HG03097 (cell line): ENCODE data around the gene TRIM33.
A peak's percentile ranks its signal among the peaks of the same experiment; 100 is the strongest.
"Not testable (repeated sequence)": the region's sequence is repeated elsewhere in the genome, so short reads cannot be mapped to it uniquely, and the experiment has no call there.

ENCODE experiments used
- ATAC-seq: cut with Tn5 transposase; IDR thresholded peaks from one replicate; pipeline ENCODE4 v1.9.1; 2021; ENCODE audit not compliant: unreplicated experiment, low FRiP score

TRIM33 gene

GRCh38 chr1:114512595-114513280, 1.7 kb upstream of the TRIM33 start:
- ATAC-seq: no peak

- ATAC-seq: peak; percentile 41
These were observed 550 bp downstream of the TRIM33 start for GRCh38 chr1:114510274-114511031.

- ATAC-seq: peak; percentile 1
These were observed 1.3 kb downstream of the TRIM33 start for GRCh38 chr1:114509596-114510273.

GRCh38 chr1:114508386-114508898, 2.6 kb downstream of the TRIM33 start:
- ATAC-seq: no peak

DNA sequence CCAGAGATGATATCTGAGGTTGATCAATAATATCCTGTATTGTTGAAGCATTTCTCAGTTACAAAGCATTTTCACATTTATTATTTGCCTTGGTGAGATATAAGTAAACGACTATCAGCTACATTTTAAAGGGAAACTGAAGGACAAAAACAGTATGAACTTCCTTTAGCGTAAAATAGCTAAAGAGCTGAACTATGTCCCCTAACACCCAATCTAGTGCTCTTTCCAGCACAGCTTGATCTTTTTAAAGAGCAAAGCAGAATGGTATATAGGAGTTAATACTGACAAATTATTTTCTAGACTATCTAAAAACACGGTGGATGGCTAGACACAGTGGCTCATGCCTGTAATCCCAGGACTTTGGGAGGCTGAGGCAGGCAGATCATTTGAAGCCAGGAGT, 3.5 kb downstream of the TRIM33 start:
- ATAC-seq: no peak

GRCh38 chr1:114505148-114505561, 5.8 kb downstream of the TRIM33 start:
- no peak for ATAC-seq

GRCh38 chr1:114503916-114504422, 7.0 kb downstream of the TRIM33 start:
- no peak for ATAC-seq

DNA sequence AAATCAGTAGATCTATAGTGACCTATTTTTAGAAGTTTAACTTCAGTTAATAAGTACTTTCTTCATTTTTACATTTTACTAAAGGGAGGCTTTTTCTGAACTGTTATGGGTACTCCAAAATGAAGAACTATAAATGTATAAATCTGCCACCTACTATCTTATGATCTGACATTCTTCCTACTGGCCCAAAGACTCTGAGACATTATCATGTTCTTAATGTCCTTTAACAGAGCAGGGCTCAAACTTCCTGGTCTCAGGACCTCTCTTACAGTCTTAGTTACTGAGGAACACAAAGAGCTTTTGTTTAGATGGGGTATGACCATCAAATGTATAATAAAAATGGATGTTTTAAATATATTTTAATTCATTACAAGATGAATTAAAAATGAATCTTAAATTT, 8.9 kb downstream of the TRIM33 start:
- ATAC-seq: no peak

GRCh38 chr1:114499478-114499877, 11.5 kb downstream of the TRIM33 start:
- no peak for ATAC-seq

DNA sequence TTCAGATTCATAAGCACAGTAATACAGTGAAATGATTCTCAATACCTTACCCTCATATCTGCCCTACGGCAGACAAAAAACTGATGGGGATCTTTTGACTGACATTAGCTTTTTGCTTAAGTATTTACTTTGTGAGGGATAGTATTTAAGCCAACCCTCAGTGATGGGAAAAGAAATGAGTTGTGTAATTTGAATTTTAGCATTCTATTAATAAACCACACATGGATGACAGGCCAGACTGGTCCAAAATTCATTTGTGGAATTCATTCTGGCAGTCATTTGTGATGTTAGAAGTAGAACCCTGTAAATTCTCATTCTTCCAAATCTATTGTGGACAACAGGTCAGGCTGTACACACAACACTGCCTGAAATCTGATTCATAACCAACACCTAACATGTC, 14.9 kb downstream of the TRIM33 start:
- ATAC-seq: no peak

DNA sequence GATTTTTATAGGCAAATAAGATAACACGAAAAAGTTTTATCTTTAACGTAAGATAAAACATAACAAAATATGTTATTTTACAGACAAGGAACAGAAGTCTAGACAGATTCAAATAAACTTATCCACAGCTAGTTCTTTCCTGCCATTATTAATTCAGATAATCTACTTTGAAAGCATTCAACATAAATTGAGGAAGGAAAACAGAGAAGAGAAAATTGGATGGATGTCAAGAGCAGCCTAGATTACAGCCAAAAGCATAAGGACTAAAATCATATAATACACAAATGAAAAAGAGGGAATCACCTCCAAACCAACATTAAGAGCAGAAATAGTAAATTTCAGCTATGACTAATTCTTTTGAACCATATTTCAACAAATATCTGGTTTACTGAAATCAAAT, 15.5 kb downstream of the TRIM33 start:
- no peak for ATAC-seq

- ATAC-seq: no peak
These were observed 18.0 kb downstream of the TRIM33 start for GRCh38 chr1:114492978-114493377.

GRCh38 chr1:114490274-114490693, 20.7 kb downstream of the TRIM33 start:
- ATAC-seq: no peak

- no peak for ATAC-seq
These were observed 22.3 kb downstream of the TRIM33 start for GRCh38 chr1:114488739-114489138.

DNA sequence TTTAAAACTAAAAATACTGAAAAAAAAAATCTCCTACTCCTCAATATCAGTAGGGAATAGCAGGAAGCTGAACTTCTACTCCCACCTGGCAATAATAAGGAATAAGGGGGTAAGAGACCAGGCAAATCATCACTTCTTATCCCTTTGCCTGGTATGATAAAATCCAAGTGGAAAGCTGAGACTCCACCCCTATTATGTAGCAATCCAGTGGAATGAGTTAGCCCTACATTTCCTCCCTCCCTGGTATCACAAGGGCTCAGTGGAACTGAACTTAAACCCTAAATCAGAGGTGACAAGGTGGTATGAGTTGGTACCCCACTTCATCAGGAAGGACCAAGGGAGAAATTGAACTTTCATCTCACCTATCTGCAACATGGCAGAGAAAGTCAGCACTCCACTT, 25.7 kb downstream of the TRIM33 start:
- no peak for ATAC-seq

- peak; percentile 74 for ATAC-seq
These were observed 28.4 kb downstream of the TRIM33 start for GRCh38 chr1:114482585-114482984.

DNA sequence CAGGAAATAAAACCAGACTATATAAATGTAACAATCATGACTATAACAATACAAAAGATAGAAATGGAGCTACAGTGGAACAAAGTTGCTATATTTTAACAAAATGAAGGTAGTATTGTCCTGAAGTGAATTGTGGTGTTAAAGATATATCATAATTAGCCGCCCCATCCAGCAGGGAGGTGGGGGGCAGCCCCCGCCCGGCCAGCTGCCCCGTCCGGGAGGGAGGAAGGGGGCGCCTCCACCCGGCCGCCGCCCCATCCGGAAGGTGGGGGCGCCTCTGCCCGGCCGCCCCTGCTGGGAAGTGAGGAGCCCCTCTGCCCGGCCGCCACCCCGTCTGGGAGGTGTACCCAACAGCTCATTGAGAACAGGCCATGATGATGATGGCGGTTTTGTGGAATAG, 31.4 kb downstream of the TRIM33 start:
- ATAC-seq: not testable (repeated sequence)

DNA sequence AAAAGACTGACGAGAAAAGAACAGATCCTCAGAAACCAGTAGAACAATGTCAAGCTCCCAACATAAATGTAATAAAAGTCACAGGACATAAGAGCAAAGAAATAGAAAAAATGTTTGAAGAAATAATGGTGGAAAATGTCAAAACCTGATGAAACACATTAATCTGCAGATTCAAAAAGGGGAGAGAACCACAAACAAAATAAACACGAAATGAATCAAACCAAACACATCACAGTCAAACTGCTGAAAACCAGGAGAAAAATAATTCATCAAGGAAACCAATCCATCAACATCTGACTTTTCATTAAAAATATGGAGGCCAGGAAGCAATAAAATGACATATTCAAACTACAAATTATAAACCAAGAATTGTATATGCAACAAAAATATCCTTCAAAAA, 31.9 kb downstream of the TRIM33 start:
- ATAC-seq: no peak

DNA sequence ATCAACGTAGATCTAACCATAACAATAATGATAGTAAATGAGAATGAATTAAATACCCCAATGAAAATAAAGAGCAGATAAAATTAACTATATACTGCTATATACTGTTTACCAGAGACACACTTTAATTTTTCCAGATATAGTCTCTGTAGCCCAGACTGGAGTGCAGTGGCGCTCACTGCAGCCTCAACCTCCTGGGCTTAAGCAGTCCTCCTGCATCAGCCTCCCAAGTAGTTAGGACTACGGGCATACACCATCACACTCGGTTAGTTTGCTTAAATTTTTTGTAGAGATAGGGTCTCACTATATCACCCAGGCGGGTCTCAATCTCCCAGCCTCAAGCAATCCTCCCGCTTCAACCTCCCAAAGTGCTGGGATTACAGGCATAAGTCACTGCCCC, 37.2 kb downstream of the TRIM33 start:
- no peak for ATAC-seq

GRCh38 chr1:114472408-114472807, 38.6 kb downstream of the TRIM33 start:
- no peak for ATAC-seq

DNA sequence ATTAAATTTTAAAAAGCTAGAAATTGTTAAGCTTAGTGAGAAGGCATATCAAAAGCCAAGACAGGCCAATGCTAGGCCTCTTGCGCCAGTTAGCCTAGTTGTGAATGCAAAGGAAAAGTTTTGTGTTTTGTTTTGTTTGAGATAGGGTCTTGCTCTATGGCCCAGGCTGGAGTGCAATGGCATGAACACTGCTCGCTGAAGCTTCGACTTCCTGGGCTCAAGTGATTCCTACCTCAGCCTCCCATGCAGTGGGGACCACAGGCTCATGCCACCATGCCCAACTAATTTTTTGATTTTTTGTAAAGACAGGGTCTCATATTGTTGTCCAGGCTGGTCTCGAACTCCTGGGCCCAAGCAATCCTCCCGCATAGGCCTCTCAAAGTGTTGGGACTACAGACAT, 40.3 kb downstream of the TRIM33 start:
- ATAC-seq: no peak
